Measurements from ENCODE around the gene SLC35F4. TPM values are rescaled to one million over a fixed set of nuclear protein-coding genes. Genes with fewer than 3 reads are reported as not detected.

Gene SLC35F4
- polyA plus RNA-seq, 1 donor (not counting 4 experiments of a cell fraction or from before 2014, with no cell fraction given), result not detected

GRCh38 chr14:57533214-57533613, 332.7 kb downstream of the SLC35F4 start:
- no peaks in the 10 kb centered on the region for H3K9me1 ChIP-seq (ENCODE audit: control insufficient read depth, extremely low read depth, insufficient read depth, low read length)
- FAIRE-seq, result no peak
- no peak overlapping the region for H3K27ac ChIP-seq (ENCODE audit: control insufficient read depth, insufficient read depth, low read length)
- no peaks in the 10 kb centered on the region for H3K9me3 ChIP-seq (ENCODE audit: control insufficient read depth, low read depth, low read length)
- peak; percentile 38 to 59 (median 48) for TF ChIP-seq CTCF (optimal IDR thresholded peaks at IDR 0.05 in 1 of 3, IDR thresholded peaks at IDR 0.05 in 1 of 3, conservative IDR thresholded peaks at IDR 0.05 in 1 of 3; ENCODE audit: extremely low read depth in 1 of 3, insufficient read depth in 2 of 3, low read length in 3 of 3)
- TF ChIP-seq EZH2 (IDR thresholded peaks at IDR 0.05; ENCODE audit: low read length), result no peak
- H4K20me1 ChIP-seq (ENCODE audit: control insufficient read depth, extremely low read depth, insufficient read depth, low read length), result no peaks in the 10 kb centered on the region
- H3K79me2 ChIP-seq (ENCODE audit: control insufficient read depth, insufficient read depth, low read length), result no peaks in the 10 kb centered on the region
- no peaks in the 10 kb centered on the region for H3K4me1 ChIP-seq (ENCODE audit: control insufficient read depth, extremely low read depth, insufficient read depth, low read length)
- DNase-seq (ENCODE audit: low read depth, low spot score), result no peak
- no peak overlapping the region for H3K9ac ChIP-seq (ENCODE audit: control insufficient read depth, extremely low read depth, insufficient read depth, low read length)
- dilution Hi-C loops (cut with MboI; ENCODE audit: extremely low pct_ligation_motif_present, low sequenced_read_pairs), result no loop called here
- H2AFZ ChIP-seq (ENCODE audit: control insufficient read depth, low read length), result no peak overlapping the region
- no peak overlapping the region for H3K4me2 ChIP-seq (ENCODE audit: control insufficient read depth, extremely low read depth, insufficient read depth, low read depth, low read length)
- no peaks in the 10 kb centered on the region for H3K27me3 ChIP-seq (ENCODE audit: control insufficient read depth, extremely low read depth, insufficient read depth, low read length)
- H3K4me3 ChIP-seq (ENCODE audit: control insufficient read depth in 2 of 3, extremely low read depth in 1 of 3, insufficient read depth in 2 of 3, low read depth in 1 of 3, low read length in 3 of 3), result no peak overlapping the region
- no peaks in the 10 kb centered on the region for H3K36me3 ChIP-seq (ENCODE audit: control insufficient read depth in 2 of 2, extremely low read depth in 1 of 2, insufficient read depth in 2 of 2, low read length in 2 of 2)

- H4K20me1 ChIP-seq (ENCODE audit: control insufficient read depth, extremely low read depth, insufficient read depth, low read length), result no peaks in the 10 kb centered on the region
- no peak for DNase-seq (ENCODE audit: low read depth, low spot score)
- TF ChIP-seq CTCF (optimal IDR thresholded peaks at IDR 0.05 in 1 of 3, IDR thresholded peaks at IDR 0.05 in 1 of 3, conservative IDR thresholded peaks at IDR 0.05 in 1 of 3; ENCODE audit: extremely low read depth in 1 of 3, insufficient read depth in 2 of 3, low read length in 3 of 3) (no peak), EZH2 (IDR thresholded peaks at IDR 0.05; ENCODE audit: low read length) (no peak)
- no peaks in the 10 kb centered on the region for H3K4me1 ChIP-seq (ENCODE audit: control insufficient read depth, extremely low read depth, insufficient read depth, low read length)
- no peak overlapping the region for H2AFZ ChIP-seq (ENCODE audit: control insufficient read depth, low read length)
- H3K9ac ChIP-seq (ENCODE audit: control insufficient read depth, extremely low read depth, insufficient read depth, low read length), result no peak overlapping the region
- H3K27me3 ChIP-seq (ENCODE audit: control insufficient read depth, extremely low read depth, insufficient read depth, low read length), result no peaks in the 10 kb centered on the region
- no peak overlapping the region for H3K4me3 ChIP-seq (ENCODE audit: control insufficient read depth in 2 of 3, extremely low read depth in 1 of 3, insufficient read depth in 2 of 3, low read depth in 1 of 3, low read length in 3 of 3)
- no peak overlapping the region for H3K4me2 ChIP-seq (ENCODE audit: control insufficient read depth, extremely low read depth, insufficient read depth, low read depth, low read length)
- H3K9me1 ChIP-seq (ENCODE audit: control insufficient read depth, extremely low read depth, insufficient read depth, low read length), result no peaks in the 10 kb centered on the region
- H3K9me3 ChIP-seq (ENCODE audit: control insufficient read depth, low read depth, low read length), result no peaks in the 10 kb centered on the region
- dilution Hi-C loops (cut with MboI; ENCODE audit: extremely low pct_ligation_motif_present, low sequenced_read_pairs), result no loop called here
- H3K36me3 ChIP-seq (ENCODE audit: control insufficient read depth in 2 of 2, extremely low read depth in 1 of 2, insufficient read depth in 2 of 2, low read length in 2 of 2), result no peaks in the 10 kb centered on the region
- H3K27ac ChIP-seq (ENCODE audit: control insufficient read depth, insufficient read depth, low read length), result no peak overlapping the region
- no peak for FAIRE-seq
- no peaks in the 10 kb centered on the region for H3K79me2 ChIP-seq (ENCODE audit: control insufficient read depth, insufficient read depth, low read length)
Measured at GRCh38 chr14:57530571-57530970, 335.3 kb downstream of the SLC35F4 start.
